NCI-H2196 treated with DMSO at 0.1 percent for 48 hours (cell line): ENCODE measurements around the gene IGFN1.
"Not testable (repeated sequence)": the region's sequence is repeated elsewhere in the genome, so short reads cannot be mapped to it uniquely, and the experiment has no call there.

Experiments used
- DNase-seq: peaks from one replicate; lab custom pipeline; 2025; ENCODE audit not compliant: unreplicated experiment; lab: John Stamatoyannopoulos, UW

The IGFN1 gene

GRCh38 chr1:201163036-201163435, 27.6 kb upstream of the IGFN1 start:
- not testable (repeated sequence) for DNase-seq

GRCh38 chr1:201163707-201164106, 26.9 kb upstream of the IGFN1 start:
- DNase-seq, result no peak

GRCh38 chr1:201164645-201165044, 26.0 kb upstream of the IGFN1 start:
- no peak for DNase-seq

- DNase-seq, result peak; percentile 8
Measured at GRCh38 chr1:201167041-201167991, 23.3 kb upstream of the IGFN1 start.

GRCh38 chr1:201169203-201169602, 21.4 kb upstream of the IGFN1 start:
- no peak for DNase-seq

GRCh38 chr1:201169971-201170532, 20.6 kb upstream of the IGFN1 start:
- DNase-seq, result no peak

- peak; percentile 97 for DNase-seq
Measured at GRCh38 chr1:201170533-201171062, 20.0 kb upstream of the IGFN1 start.

- peak; percentile 76 for DNase-seq
Measured at GRCh38 chr1:201171063-201172036, 19.3 kb upstream of the IGFN1 start.

- DNase-seq, result no peak
Measured at GRCh38 chr1:201172326-201172725, 18.3 kb upstream of the IGFN1 start.

GRCh38 chr1:201172999-201173610, 17.5 kb upstream of the IGFN1 start:
- no peak for DNase-seq

- no peak for DNase-seq
Measured at GRCh38 chr1:201173736-201174135, 16.9 kb upstream of the IGFN1 start.

- DNase-seq, result no peak
Measured at GRCh38 chr1:201175820-201176500, 14.7 kb upstream of the IGFN1 start.

- no peak for DNase-seq
Measured at GRCh38 chr1:201176940-201177339, 13.7 kb upstream of the IGFN1 start.

- no peak for DNase-seq
Measured at GRCh38 chr1:201178718-201179117, 11.9 kb upstream of the IGFN1 start.

- DNase-seq, result no peak
Measured at GRCh38 chr1:201180141-201180540, 10.5 kb upstream of the IGFN1 start.

- DNase-seq, result no peak
Measured at GRCh38 chr1:201180901-201181300, 9.7 kb upstream of the IGFN1 start.

GRCh38 chr1:201181323-201181722, 9.3 kb upstream of the IGFN1 start:
- no peak for DNase-seq

- no peak for DNase-seq
Measured at GRCh38 chr1:201181726-201182125, 8.9 kb upstream of the IGFN1 start.

GRCh38 chr1:201183209-201183608, 7.4 kb upstream of the IGFN1 start:
- DNase-seq, result no peak

GRCh38 chr1:201183753-201184152, 6.9 kb upstream of the IGFN1 start:
- DNase-seq, result no peak
